Skeletal muscle tissue (tissue), 4 donors: Measurements from ENCODE around the gene LSM14B. TPM values are rescaled to one million over a fixed set of nuclear protein-coding genes. Genes with fewer than 3 reads are reported as not detected.

Source experiments
- H3K27ac ChIP-seq: one replicate; pipeline ENCODE4 v1.7.0; 2013; ENCODE audit warnings: mild to moderate bottlenecking, low read depth, low read length, inconsistent platforms
- H3K27me3 ChIP-seq, 3 donors: one replicate each; pipeline ENCODE4 v1.7.0; 2013; ENCODE audit warnings: low read length in 3 of 3; ENCODE audit not compliant: control insufficient read depth in 3 of 3, insufficient read depth in 3 of 3
- H3K36me3 ChIP-seq, 3 donors: one replicate each; pipeline ENCODE4 v1.7.0; 2013; ENCODE audit warnings: low read length in 3 of 3; ENCODE audit not compliant: control insufficient read depth in 3 of 3, insufficient read depth in 3 of 3
- H3K4me1 ChIP-seq, 3 donors: one replicate each; pipeline ENCODE4 v1.7.0; 2013; ENCODE audit warnings: low read length in 3 of 3, mild to moderate bottlenecking in 3 of 3; ENCODE audit not compliant: control insufficient read depth in 3 of 3, insufficient read depth in 3 of 3
- H3K4me3 ChIP-seq, 3 donors: one replicate each; pipeline ENCODE4 v1.7.0; 2013; ENCODE audit warnings: low read length in 3 of 3
- H3K9ac ChIP-seq, 3 donors: one replicate each; pipeline ENCODE4 v1.7.0; 2013; ENCODE audit warnings: low read length in 3 of 3, mild to moderate bottlenecking in 3 of 3, moderate library complexity in 2 of 3, low read depth in 1 of 3
- H3K9me3 ChIP-seq, 3 donors: one replicate each; pipeline ENCODE4 v1.7.0; 2013; ENCODE audit warnings: low read length in 3 of 3; ENCODE audit not compliant: control insufficient read depth in 3 of 3
- total RNA-seq: library from RNA; depleted of rRNA; stranded (reverse); fragments of >200 nt; gene quantifications from one replicate; pipeline ENCODE4 v1.2.3, GENCODE V29; 2014
- donor health status: Osteomylitis.

The LSM14B gene
- total RNA-seq, 1 donor from 2014 or later, result 53.8 TPM

DNA sequence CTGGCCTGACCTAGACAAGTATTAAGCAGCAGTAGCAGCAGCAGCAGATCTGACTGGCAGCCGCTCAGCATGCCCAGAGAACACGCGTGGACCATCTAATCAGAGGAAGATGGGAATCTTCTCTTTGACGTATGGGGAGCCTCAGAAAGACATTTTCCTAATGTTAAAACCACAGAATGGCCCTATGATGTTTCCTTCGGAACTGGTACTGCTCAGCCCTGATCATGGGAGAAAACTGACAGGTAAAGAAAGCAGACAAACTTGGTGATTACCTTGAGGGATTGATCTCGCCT is 14.8 kb downstream of the LSM14B start:
- no peaks in the 10 kb centered on the region for H3K27me3 ChIP-seq
- H3K9ac ChIP-seq, result no peak overlapping the region
- H3K27ac ChIP-seq, result no peak overlapping the region
- H3K4me1 ChIP-seq, result peaks cover 49 to 65% (median 56%) of the 10 kb centered on the region in 3 donors
- H3K4me3 ChIP-seq, result no peak overlapping the region
- H3K36me3 ChIP-seq, result peaks cover 61 to 78% (median 74%) of the 10 kb centered on the region in 3 donors
- no peaks in the 10 kb centered on the region for H3K9me3 ChIP-seq

- H3K9me3 ChIP-seq, result no peaks in the 10 kb centered on the region
- H3K9ac ChIP-seq, result no peak overlapping the region
- peak overlapping the region; percentile 45 for H3K27ac ChIP-seq
- H3K27me3 ChIP-seq, result no peaks in the 10 kb centered on the region
- H3K4me1 ChIP-seq, result peaks cover 44 to 61% (median 51%) of the 10 kb centered on the region in 3 donors
- peaks cover 54 to 72% (median 69%) of the 10 kb centered on the region in 3 donors for H3K36me3 ChIP-seq
- no peak overlapping the region for H3K4me3 ChIP-seq
Observed at GRCh38 chr20:62137478-62138203, 15.4 kb downstream of the LSM14B start.

DNA sequence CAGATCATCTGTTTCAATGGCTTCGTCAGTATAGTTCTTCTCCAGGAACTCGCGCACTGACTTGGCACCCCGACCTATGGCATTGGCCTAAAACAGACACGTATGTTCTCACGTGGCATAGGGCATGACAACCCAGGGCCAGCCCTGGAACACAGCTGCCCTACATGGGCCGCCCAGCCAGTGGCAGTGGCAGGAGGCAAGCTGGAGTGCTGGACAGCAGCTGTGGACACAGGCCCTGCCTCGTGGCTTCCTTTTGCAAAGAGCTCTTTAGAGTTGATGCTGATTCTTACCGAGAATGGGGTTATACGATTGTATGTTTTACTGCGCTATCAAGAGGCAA is 15.9 kb downstream of the LSM14B start:
- Histone ChIP-seq H3K9ac (no peak overlapping the region), H3K4me1 (peaks cover 39 to 56% (median 47%) of the 10 kb centered on the region in 3 donors), H3K27ac (peak overlapping the region; percentile 45), H3K9me3 (no peaks in the 10 kb centered on the region), H3K4me3 (no peak overlapping the region), H3K36me3 (peaks cover 50 to 67% (median 66%) of the 10 kb centered on the region in 3 donors), H3K27me3 (no peaks in the 10 kb centered on the region)

DNA sequence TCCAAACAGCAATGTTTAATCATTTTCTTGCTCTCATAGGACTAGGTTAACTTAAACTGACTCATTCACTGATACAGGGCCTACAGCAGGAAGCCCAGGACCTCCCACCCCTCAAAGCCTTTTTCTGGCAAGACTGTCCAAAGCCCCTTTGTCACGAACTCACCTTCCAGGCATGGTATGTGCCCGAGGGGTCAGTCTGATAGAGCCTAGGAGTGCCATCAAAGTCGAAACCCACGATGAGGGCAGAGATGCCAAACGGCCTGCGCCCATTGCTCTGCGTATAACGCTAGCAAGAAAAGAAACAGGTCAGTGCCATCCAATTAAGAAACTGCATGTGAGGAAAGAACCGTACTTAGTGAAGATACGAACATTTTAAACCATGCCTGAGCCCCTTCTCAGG is 16.6 kb downstream of the LSM14B start:
- Histone ChIP-seq H3K36me3 (peaks cover 45 to 64% (median 60%) of the 10 kb centered on the region in 3 donors), H3K4me1 (peaks cover 32 to 50% (median 39%) of the 10 kb centered on the region in 3 donors), H3K27ac (peak overlapping the region; percentile 7)

DNA sequence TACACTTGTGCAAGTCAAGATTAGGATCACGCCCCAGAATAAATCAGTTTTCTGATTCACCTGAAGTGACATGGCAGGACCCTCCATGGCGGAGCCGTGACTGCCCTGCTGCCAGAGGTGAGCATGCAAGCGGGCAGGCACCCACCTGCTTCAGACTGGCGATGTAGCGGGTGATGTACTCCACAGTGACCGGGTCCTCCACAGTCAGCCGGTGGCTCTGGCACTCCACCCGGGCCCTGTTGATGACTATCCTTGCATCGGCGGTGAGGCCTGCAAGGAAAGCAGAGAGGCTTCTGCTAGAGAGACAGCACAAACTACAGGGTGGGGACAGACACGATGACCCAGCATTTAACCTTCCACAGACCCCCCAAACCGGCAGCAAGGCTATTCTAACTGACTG is 17.4 kb downstream of the LSM14B start:
- Histone ChIP-seq H3K27ac (peak overlapping the region; percentile 9), H3K4me1 (peaks cover 30 to 47% (median 39%) of the 10 kb centered on the region in 3 donors), H3K4me3 (no peak overlapping the region), H3K9ac (peak overlapping the region in 2 of 3 donors; percentile 12 to 58), H3K36me3 (peaks cover 43 to 60% (median 56%) of the 10 kb centered on the region in 3 donors), H3K27me3 (no peaks in the 10 kb centered on the region), H3K9me3 (no peaks in the 10 kb centered on the region)

More for the DNA sequence above, 16.6 kb downstream of the LSM14B start:
- no peaks in the 10 kb centered on the region for H3K27me3 ChIP-seq
- H3K9ac ChIP-seq, result no peak overlapping the region
- no peaks in the 10 kb centered on the region for H3K9me3 ChIP-seq
- H3K4me3 ChIP-seq, result no peak overlapping the region

GRCh38 chr20:62141043-62141396 is 18.7 kb downstream of the LSM14B start:
- H3K36me3 ChIP-seq, result peaks cover 44 to 48% (median 44%) of the 10 kb centered on the region in 3 donors

DNA sequence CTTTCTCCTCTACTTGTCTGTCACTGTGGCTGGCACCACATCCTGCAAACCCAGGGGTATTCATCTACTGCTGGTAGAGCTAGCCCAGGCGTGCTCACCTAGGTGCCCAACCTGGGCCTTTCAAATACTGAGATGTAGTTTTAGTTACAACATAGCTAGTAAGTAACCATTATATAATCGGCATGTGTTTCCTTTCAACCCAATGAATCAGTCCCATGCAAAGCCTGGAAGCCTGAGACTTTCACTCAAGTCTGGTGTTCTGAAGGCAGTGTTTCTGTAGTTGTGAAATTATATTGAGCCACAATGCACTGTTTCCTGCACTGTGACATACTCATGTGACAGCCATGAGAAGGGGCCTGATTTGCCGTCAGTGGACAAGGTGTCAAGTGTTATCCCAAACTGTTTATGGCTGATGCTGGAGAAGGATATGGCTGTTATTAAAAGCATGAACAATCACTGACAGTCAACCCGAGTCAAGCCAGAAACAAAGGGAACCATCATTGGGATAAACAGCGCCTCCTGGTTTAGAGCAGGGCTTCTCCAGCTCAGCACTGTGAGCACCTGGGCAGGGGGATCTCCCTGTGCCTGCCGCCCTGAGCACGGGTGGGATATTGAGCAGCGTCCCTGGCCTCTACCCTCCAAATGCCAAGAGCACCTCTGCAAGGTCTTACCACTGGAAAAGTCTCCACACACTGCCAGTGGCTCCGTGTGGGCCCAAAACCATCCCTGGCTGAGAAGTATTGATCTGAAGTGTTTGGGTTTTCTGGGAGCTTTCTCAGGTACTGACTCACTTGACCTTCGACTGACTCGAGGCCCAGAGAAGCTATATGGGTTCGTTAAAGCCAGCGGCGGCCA is 19.3 kb downstream of the LSM14B start:
- Histone ChIP-seq H3K27me3 (no peaks in the 10 kb centered on the region), H3K4me3 (peak overlapping the region; percentile 72 to 79 (median 74)), H3K9ac (peak overlapping the region; percentile 81 to 96 (median 87)), H3K4me1 (peaks cover 35 to 58% (median 53%) of the 10 kb centered on the region in 3 donors), H3K36me3 (peaks cover 39 to 43% (median 42%) of the 10 kb centered on the region in 3 donors), H3K27ac (peak overlapping the region; percentile 78), H3K9me3 (no peaks in the 10 kb centered on the region)

More at GRCh38 chr20:62141043-62141396, 18.7 kb downstream of the LSM14B start:
- peak overlapping the region; percentile 78 for H3K27ac ChIP-seq
- no peaks in the 10 kb centered on the region for H3K9me3 ChIP-seq
- H3K27me3 ChIP-seq, result no peaks in the 10 kb centered on the region
- H3K4me3 ChIP-seq, result peak overlapping the region; percentile 72 to 79 (median 74)
- H3K4me1 ChIP-seq, result peaks cover 33 to 57% (median 50%) of the 10 kb centered on the region in 3 donors
- H3K9ac ChIP-seq, result peak overlapping the region in 2 of 3 donors; percentile 28 to 96

GRCh38 chr20:62142252-62143080 is 20.2 kb downstream of the LSM14B start:
- Histone ChIP-seq H3K9me3 (no peaks in the 10 kb centered on the region), H3K27me3 (no peaks in the 10 kb centered on the region), H3K9ac (peak overlapping the region; percentile 81 to 96 (median 87)), H3K4me1 (peaks cover 35 to 65% (median 57%) of the 10 kb centered on the region in 3 donors), H3K36me3 (peaks cover 32 to 38% (median 34%) of the 10 kb centered on the region in 3 donors), H3K27ac (peak overlapping the region; percentile 78), H3K4me3 (peak overlapping the region; percentile 72 to 79 (median 74))

- Histone ChIP-seq H3K9me3 (no peaks in the 10 kb centered on the region), H3K9ac (peak within 1 kb of the TSS; percentile 81 to 96 (median 87)), H3K4me3 (peak within 1 kb of the TSS; percentile 80 to 83 (median 80)), H3K36me3 (peaks cover 24 to 29% (median 25%) of the 10 kb centered on the region in 3 donors), H3K27me3 (no peaks in the 10 kb centered on the region), H3K4me1 (peaks cover 35 to 58% (median 54%) of the 10 kb centered on the region in 3 donors), H3K27ac (peak within 1 kb of the TSS; percentile 78)
Observed at GRCh38 chr20:62143081-62143956, 21.0 kb downstream of the LSM14B start, which contains the start of the genes PSMA7 and SS18L1. Gene PSMA7, minus strand, starts transcription at chr20:62143394. Its CDS starts 91 bp downstream, at chr20:62143303. Gene SS18L1, plus strand, starts transcription at chr20:62143769. Its CDS starts 52 bp downstream, at chr20:62143821.
